Ovary (tissue), 3 donors: ENCODE data around the gene EEF1AKMT4.

Source experiments
- EP300 ChIP-seq: sonication (generic); formaldehyde crosslinking; IDR thresholded peaks from one replicate; pipeline ENCODE4 v1.6.1; 2017; ENCODE audit warnings: antibody characterized with exemption
- TF ChIP-seq, protein P1 (sequence below), 3 donors: fragments of 450-650 bp in 2 of 3; fragments of 200-600 bp in 1 of 3; IDR thresholded peaks; one replicate each; pipeline versions ENCODE4 v1.5.1 to v1.8.0; 2016 to 2022; ENCODE audit warnings: antibody characterized with exemption in 3 of 3, mild to moderate bottlenecking in 1 of 3
- donor health status: DM: no; HTN: no; CAD: no.

DNA sequence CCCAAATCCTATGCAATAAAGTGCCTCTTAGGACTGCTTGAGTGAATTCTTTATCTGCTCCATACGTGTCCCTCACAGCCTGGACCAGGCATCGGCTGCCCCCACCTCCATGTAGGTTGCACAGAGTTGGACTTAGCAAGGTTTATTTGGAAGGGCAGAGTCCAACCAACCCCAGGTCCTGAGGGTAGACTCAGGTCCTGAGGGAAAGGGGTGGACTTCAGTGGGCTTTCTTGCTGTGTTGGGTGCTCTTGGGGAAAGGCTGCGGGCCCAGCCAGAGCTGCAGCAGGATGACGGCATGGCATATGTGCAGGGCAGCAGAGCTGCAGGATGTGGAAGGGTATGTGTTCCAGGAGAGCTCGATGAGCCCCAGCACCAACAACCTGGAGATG, 7.2 kb upstream of the EEF1AKMT4 start:
- TF ChIP-seq, protein P1, sequence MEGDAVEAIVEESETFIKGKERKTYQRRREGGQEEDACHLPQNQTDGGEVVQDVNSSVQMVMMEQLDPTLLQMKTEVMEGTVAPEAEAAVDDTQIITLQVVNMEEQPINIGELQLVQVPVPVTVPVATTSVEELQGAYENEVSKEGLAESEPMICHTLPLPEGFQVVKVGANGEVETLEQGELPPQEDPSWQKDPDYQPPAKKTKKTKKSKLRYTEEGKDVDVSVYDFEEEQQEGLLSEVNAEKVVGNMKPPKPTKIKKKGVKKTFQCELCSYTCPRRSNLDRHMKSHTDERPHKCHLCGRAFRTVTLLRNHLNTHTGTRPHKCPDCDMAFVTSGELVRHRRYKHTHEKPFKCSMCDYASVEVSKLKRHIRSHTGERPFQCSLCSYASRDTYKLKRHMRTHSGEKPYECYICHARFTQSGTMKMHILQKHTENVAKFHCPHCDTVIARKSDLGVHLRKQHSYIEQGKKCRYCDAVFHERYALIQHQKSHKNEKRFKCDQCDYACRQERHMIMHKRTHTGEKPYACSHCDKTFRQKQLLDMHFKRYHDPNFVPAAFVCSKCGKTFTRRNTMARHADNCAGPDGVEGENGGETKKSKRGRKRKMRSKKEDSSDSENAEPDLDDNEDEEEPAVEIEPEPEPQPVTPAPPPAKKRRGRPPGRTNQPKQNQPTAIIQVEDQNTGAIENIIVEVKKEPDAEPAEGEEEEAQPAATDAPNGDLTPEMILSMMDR (IDR thresholded peaks at IDR 0.05) = no peak
- TF ChIP-seq EP300 = no peak
